Subcutaneous adipose tissue (tissue), 4 donors: Measurements from ENCODE around the gene SASH1. TPM values are rescaled to one million over a fixed set of nuclear protein-coding genes. Genes with fewer than 3 reads are reported as not detected.

ENCODE experiments used
- CTCF ChIP-seq: fragments of 450-650 bp; IDR thresholded peaks from one replicate; pipeline ENCODE4 v1.5.1; 2016; ENCODE audit warnings: low read depth, mild to moderate bottlenecking, control low read depth, antibody characterized with exemption, moderate library complexity
- total RNA-seq, 4 donors: library from RNA; depleted of rRNA; stranded (reverse); fragments of >200 nt; gene quantifications; one replicate each; pipeline ENCODE4 v1.1.0, GENCODE V29; 2016

SASH1 gene
- total RNA-seq, 4 donors from 2014 or later = 234 to 322 (median 267) TPM

DNA sequence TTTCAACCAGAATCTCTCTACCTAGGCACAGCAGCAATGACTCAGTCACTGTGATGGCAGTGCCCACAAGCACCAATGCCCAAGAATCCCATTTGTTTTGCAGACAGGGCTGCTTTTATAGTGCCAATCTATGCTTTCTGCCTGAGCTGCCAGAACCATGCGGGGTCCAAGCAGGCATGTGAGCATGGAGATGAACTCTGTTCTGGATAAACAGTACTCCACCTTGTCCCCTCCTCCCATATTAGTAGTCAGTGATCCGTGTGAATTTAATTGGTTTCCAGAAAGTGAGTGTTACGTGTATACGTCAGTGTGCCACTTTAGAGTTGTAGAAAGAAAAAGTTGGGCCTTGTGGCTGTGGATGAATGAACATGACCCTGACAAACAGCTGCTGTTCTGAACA, 79.4 kb downstream of the SASH1 start:
- no peak for TF ChIP-seq CTCF

DNA sequence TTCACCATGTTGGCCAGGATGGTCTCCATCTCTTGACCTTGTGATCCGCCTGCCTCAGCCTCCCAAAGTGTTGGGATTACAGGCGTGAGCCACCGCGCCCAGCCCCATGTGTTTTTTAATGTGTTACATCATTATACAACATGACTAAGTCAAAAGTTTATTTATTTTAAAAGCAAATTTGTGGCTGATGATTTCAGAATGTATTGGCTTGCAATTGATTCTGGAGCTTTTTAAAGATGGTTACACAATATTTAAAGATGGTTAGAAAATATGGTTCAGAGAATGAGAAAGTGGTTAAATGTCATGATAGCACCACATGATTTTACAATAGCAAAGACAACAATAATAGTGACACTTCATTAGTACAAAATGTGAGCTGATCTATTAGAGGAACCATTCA, 80.5 kb downstream of the SASH1 start:
- TF ChIP-seq CTCF = no peak

DNA sequence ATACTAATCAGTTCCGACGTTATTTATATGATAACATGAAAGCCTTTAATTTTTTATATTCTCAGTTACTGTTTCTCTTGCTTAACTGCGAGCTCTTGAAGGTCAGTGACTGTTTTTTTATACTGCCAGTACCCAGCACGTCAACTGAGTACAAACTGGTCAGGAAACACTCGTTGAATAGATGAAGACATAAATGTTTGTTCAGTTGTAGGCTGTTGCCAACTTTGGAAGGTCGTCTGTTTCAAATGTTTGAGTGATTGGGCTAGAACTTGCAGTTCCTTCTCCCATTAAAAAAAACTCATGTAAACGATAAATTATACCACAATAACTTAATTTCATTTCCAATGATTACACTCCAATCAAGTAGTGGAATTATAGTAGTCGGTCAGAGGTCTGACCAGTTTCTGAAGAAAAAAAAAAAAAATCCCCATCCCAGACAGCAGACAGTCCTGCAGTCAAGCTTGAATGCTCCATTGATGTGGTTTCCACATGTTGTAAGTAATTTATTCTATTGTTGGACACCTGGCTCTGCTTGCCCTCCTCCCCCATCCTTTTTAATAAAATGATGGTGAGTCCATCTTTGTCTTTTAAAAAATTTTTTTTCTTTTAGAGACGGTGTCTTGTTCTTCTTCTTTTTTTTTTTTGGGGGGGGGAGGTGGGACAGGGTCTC, 81.1 kb downstream of the SASH1 start:
- TF ChIP-seq CTCF = no peak

DNA sequence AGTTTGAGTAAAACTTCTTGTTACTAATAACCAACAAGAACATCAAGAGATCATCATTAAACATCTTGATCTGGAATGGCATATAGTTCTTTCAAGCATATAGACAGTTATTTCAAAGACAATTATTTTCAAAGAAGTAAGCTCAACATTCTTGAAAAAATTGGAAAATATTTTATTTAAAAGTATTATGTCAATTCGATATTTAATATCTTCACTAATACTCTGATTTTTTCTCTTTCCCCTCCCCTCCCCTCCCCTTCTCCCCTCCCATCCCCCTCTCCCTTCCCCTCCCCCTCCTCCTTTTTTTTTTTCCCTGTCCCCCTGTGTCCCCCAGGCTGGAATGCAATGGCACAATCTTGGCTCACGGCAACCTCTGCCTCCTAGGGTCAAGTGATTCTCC, 82.8 kb downstream of the SASH1 start:
- no peak for TF ChIP-seq CTCF

- no peak for TF ChIP-seq CTCF
These were observed 83.8 kb downstream of the SASH1 start for GRCh38 chr6:148426317-148426977.

DNA sequence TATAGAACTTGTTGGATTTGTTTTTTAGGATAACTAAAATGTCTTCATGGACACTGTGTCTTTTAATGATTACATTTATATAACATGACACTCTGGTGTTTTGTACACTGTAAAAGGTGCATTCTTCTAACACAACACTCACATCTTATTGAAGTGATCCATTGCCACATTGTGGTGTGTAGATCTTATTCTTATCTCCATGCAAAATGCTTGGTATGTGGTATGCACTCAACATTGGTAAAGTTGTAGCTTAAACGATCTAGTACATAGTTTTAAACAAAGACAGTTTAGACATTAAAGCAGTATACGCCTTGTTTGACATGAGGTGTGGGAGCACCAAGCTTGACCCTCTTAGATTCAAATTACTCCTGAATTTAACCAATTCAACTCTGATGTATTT, 84.7 kb downstream of the SASH1 start:
- TF ChIP-seq CTCF = no peak

- no peak for TF ChIP-seq CTCF
These were observed 86.8 kb downstream of the SASH1 start for GRCh38 chr6:148429423-148429822.
